Limb (tissue), 2 donors: Measurements from ENCODE around the gene JMJD6.
A peak's percentile ranks its signal among the peaks of the same experiment; 100 is the strongest.
"Not testable (repeated sequence)": the region's sequence is repeated elsewhere in the genome, so short reads cannot be mapped to it uniquely, and the experiment has no call there.

ENCODE experiments used
- DNase-seq, 2 donors: peaks; one replicate each; pipeline ENCODE4 v3.0.0-alpha.2; 2016; ENCODE audit errors: extremely low spot score in 2 of 2

Gene JMJD6

DNA sequence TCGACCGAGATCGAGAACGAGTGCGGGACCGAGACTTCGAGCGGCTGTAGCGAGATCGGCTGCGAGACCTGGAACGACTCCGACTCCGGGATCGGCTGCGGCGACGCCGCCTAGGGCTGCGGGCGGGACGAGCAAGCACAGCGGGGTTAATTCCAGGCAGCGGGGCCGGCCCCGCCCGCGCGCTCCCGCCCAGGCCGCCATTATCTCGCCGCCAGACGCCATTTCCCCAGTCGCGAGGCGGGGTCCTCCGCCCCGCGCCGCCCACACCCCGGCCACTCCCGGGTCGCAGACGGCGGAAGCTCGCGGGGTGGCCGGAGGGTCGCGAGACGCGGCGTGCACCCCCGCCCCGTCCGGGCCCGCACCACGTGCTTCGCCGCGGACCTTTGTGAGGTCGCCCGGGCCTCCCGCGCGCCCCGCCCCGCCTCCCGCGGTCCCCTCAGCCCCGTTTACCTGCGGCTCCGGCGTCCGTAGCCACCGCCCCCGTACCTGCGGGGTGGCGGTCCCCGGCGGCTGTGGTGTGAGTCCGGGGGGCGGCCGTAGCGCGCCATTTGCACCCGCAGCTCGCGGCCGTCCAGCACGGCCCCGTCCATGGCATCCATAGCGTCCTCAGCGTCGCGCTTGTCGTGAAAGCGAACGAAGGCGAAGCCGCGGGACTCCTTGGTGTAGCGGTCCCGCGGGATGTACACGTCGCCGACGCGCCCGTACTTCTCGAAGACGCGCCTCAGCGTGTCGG is 10.1 kb upstream of the JMJD6 start:
- DNase-seq: peak; percentile 71 to 88

DNA sequence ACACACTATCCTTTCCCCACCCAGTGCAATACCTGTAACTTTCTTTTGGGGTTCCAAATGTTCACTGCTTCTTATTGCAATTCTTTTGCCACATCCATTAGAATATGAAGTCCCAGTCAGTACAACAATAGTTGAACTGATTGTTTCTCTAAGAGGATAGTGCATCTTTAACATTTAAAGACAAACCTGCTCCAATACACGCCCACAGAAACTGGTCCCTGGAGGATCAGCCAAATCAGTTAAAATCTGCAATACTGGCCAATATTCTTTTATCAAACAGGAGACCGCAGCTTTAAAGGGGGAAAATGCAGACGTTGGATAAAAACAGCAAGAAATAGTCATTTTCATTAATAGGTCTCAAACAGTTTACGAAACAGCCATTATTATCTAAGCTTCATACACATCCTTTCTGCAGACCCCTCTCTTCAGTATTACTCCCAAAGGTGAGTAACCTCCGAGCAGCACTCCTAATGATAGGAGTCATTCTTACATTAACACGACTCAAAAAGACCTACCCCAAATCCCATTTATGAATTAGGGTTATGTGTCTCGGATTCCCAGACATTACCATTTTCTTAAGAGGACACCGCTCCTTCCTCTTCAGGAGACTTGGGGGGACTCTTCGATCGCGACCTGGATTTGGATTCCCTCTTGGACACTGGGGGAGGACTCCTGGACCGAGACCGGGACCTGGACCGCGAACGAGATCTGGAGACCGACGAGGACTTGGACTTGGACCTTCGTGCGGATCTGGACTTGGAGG is 9.4 kb upstream of the JMJD6 start:
- DNase-seq: no peak

DNA sequence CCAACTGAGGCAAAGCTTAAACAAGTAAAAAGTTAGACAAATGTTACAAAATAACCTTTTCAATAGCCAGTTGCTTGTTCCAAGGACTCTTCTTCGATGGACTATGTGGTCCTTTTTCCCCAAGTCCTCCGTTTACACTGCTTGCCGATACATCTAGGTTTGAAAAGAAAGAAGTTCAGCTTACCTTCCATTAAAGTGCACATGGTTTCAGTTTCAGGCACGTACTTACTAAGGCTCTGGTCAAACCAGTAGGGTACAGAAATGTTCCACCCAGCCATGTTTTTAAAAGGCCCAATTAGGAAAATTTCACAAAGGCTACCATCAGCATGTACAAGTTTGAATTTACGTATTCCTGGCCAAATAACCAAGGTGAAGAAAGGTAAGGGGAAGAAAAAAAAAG is 8.6 kb upstream of the JMJD6 start:
- DNase-seq: no peak

DNA sequence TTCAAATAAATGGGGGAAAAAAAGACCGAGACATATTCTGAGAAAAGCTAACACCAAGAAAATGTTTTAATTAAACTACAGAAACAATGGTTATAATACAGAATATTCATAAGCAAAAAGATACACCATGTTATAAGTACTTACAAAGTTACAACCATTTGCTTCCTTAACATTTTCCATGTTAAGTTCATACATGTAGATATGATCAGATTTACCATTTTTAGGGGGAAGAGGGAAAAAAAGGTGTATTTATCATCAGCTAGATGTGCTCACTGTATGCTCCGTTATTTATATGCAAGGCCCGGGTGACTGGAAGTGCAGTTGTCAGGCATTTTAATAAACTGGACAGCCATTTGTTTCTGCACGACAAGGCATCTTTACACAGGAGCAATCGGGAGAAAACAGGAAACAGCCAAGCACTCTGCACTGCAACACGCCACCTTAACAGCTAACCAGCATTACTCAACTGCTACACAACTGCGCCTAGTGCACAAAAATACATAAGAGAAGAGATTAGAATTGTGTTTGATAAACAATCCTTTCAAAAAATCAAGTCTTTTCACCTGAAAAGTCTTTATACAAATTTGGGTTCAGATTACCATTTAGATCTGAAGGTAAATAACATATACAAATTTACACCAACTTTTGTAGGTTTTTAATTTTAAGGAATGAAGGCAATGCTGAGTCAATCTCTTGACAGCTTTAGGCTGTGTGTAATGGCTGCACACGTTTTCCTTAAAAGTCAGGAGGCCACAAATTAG is 7.9 kb upstream of the JMJD6 start:
- DNase-seq: no peak

DNA sequence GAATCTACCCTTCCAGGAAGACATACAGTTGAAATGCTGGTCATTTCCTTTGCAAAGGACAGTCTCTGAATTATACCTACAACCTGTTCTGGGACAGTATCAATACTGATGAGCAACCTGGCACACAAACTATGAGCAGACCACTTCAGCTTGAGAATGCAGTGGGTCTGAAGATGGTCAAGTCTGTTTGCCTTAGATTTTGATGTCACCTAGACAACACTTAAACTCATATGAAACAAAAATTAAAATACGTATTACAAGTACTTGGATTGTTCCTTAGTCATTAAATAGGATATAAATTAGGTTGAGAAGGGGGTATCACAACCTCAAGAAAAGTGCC is 7.2 kb upstream of the JMJD6 start:
- DNase-seq: no peak

DNA sequence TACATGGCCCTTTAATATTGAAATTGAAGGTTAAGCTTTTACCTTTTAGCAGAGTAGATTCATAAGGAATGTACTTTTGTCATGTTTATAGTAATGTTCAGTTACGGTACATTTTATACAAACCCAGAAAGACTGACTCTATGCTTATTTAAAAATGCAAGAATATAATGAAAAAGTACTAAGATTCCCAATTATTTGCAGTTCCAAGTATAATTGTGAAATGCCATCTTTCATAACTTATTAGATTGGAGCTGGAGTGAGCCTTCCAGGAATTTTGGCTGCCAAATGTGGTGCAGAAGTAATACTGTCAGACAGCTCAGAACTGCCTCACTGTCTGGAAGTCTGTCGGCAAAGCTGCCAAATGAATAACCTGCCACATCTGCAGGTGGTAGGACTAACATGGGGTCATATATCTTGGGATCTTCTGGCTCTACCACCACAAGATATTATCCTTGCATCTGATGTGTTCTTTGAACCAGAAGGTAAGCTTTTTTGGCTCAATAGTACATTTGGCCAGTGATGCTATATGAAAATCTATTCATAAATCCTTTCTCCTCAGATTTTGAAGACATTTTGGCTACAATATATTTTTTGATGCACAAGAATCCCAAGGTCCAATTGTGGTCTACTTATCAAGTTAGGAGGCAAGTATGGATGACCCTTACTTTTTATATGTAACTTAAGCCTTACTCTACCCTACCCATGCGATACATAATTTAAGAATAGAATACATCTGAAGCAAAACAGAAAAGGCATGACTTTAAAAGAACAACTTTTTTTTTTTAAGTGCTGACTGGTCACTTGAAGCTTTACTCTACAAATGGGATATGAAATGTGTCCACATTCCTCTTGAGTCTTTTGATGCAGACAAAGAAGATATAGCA is 6.6 kb upstream of the JMJD6 start:
- DNase-seq: no peak

DNA sequence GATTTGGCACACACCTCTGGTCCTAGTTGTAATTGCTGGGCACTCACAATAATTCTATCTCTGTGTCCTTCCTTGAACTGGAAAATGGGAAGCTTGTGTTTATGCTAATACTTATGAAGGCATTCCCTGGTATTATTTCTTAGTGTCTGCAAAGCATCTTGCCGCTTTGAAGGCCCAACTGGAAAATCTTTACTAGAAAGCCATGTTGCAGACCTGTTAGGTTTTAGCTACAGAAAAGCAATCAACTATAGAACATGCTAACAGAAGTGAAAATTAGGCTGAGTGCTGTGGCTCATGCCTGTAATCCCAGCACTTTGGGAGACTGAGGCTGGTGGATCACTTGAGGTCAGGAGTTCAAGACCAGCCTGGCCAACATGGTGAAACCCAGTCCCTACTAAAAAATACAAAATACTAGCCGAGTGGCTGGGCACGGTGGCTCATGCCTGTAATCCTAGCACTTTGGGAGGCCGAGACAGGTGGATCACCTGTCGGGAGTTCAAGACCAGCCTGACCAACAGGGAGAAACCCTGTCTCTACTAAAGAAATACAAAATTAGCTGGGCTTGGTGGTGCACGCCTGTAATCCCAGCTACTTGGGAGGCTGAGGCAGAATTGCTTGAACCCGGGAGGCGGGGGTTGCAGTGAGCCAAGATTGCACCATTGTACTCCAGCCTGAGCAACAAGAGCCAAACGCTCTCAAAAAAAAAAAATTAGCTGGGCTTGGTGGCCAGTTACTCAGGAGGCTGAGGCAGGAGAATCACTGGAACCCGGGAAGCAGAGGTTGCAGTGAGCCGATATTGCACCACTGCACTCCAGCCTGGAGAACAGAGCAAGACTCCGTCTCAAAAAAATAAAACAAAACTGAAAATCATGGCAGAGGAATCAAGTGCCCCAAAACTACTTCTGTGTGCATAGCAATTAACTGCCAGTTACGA is 5.7 kb upstream of the JMJD6 start:
- DNase-seq: not testable (repeated sequence)

GRCh38 chr17:76727745-76728456 is 1.5 kb upstream of the JMJD6 start:
- DNase-seq: no peak

DNA sequence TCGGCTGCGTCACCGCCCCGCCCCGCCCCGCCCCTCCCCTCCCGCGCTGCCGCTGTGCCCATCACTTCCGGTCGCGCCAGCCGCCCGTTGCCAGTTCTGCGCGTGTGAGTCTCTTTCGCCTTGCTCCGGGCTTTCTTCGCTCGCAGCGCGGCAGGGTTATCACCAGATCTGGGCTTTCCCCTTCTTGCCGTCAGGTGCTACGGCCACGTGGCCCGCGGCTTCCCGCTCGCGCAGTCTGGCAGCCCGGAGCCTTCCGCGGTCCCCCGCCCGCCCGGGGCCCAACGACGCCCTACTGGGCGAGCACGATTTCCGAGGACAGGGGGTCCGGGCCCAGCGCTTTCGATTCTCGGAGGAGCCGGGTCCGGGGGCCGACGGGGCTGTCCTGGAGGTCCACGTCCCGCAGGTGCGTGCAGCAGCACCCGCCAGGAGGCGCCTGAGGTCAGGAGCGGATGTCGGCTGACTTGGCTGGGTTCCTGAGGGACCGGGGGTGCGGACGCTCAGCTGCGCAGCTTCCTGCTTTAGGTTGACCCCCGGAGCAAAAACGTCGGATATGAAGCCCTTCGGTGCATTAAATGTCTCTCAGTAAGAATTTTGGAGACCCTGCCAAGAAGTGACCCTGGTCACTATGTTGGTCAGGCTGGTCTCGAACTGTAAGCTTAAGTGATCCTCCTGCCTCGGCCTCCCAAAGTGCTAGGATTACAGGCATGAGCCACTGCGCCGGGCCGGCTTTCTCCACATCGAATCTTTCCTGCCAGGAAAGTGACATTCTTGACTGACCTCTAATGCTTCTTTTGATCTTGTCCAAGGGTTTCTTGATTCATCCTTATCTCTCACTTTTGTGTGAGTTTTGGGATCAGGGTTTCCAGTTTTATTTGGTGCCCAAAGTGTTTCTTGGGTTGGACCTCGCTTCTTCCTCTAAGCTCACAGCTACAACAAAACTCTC is 641 bp upstream of the JMJD6 start, which contains the start of gene METTL23:
Gene METTL23 (plus strand): TSS at position 64 of the 943 bp plus-strand sequence. CDS start 2,872 bp downstream, outside the sequence.
- DNase-seq: peak in 1 of 2 donors; percentile 88

DNA sequence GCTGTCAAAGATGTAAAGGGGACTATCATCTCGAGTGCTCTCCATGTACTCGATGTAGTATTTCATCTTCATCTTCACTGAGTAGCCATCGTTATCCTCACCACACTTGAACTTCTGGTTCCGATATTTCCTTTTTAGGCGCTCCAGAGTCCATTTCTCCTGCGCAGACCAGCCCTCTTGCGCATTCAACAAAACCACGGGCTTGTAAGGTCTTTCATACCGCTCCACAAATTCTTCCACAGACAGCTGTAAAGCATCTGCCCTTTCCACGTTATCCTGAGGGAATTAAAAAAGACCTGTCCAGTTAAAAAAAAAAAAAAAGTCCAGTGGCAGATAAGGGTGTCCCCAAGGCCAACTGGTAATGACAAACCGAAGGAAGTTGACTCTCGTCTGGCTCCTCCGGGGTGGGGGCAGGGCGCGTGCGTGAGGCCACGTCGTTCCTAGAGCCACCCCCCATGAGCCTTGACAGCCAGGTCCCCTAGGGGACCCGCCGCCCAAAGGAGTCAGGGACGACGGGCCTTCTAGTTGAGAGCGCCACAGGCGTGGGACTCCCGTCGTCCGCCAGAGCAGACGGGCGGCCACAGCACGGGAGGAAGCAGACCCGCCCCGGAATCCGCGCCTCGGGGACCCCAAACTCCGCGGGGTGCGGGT is 701 bp downstream of the JMJD6 start:
- peak in 1 of 2 donors; percentile 65 for DNase-seq

DNA sequence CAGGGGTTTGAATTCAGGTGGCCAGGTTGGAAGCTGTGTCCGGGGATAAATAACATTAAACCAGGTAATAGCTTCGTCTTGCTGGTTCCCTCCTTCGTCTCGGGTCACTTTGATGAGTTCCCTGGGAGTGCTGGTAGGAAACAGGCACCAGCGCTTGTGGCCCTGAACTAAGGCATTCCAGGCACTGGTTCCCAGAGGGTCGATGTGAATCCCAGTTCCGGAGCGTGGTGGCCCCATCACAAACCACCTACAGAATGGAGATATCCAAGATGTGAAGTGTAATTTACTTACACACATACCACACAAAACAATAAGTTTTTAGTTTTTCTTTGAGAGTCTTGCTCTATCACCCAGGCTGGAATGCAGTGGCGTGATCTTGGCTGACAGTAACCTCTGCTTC is 2.6 kb downstream of the JMJD6 start:
- DNase-seq: no peak

GRCh38 chr17:76722977-76723376 is 3.4 kb downstream of the JMJD6 start:
- not testable (repeated sequence) for DNase-seq

DNA sequence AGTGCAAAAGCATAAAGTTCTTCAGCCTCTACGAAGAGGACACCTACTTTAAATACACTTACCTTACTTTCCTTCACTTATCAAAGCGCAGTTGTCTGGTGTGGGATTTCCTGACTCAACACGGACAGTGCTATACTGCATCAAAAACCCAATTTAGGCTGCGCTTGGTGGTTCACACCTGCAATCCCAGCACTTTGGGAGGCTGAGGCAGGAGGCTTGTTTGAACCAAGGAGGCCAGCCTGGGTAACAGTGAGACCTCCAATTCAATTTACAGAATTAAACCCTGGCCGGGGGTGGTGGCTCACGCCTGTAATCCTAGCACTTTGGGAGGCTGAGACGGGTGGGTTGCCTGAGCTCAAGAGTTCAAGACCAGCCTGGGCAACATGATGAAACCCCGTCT is 4.1 kb downstream of the JMJD6 start:
- DNase-seq: no peak

- no peak for DNase-seq
Observed at GRCh38 chr17:76721463-76721862, 4.9 kb downstream of the JMJD6 start.

- DNase-seq: no peak
Observed at GRCh38 chr17:76720941-76721340, 5.5 kb downstream of the JMJD6 start.

GRCh38 chr17:76720211-76720610 is 6.2 kb downstream of the JMJD6 start:
- DNase-seq: no peak

DNA sequence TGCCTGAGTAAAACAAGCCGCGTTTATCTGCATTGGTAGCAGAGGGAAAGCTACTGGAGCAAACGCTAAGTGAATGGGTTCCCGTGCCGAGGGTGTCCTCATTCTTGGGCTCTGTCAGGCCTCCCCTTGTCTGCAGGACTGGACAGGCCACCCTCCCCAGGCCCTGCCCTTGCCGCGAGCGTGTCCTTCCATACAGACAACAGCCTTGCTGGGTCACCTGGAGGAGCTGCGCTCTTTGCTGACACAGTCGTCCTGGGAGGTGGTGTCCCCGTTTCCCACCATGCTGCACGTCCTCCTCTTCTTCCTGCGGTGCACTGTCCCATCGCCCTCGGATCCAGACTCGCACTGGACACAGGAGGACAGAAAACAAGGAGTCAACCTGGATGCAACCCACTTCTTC is 7.9 kb downstream of the JMJD6 start:
- no peak for DNase-seq

- DNase-seq: no peak
Observed at GRCh38 chr17:76716839-76717215, 9.6 kb downstream of the JMJD6 start.
